ENCODE results near the gene BRK1. TPM values are rescaled to one million over a fixed set of nuclear protein-coding genes. Genes with fewer than 3 reads are reported as not detected.
A peak's percentile ranks its signal among the peaks of the same experiment; 100 is the strongest.
"Not testable (repeated sequence)": the region's sequence is repeated elsewhere in the genome, so short reads cannot be mapped to it uniquely, and the experiment has no call there.

The BRK1 gene
- total RNA-seq: 10 to 100 TPM; 59.8 to 67.7 TPM
- polyA plus RNA-seq: 100 to 1,000 TPM; 202 to 259 (median 250) TPM
- total RNA-seq: 26.1 to 71.1 (median 56.6) reads per million in 6 experiments

DNA sequence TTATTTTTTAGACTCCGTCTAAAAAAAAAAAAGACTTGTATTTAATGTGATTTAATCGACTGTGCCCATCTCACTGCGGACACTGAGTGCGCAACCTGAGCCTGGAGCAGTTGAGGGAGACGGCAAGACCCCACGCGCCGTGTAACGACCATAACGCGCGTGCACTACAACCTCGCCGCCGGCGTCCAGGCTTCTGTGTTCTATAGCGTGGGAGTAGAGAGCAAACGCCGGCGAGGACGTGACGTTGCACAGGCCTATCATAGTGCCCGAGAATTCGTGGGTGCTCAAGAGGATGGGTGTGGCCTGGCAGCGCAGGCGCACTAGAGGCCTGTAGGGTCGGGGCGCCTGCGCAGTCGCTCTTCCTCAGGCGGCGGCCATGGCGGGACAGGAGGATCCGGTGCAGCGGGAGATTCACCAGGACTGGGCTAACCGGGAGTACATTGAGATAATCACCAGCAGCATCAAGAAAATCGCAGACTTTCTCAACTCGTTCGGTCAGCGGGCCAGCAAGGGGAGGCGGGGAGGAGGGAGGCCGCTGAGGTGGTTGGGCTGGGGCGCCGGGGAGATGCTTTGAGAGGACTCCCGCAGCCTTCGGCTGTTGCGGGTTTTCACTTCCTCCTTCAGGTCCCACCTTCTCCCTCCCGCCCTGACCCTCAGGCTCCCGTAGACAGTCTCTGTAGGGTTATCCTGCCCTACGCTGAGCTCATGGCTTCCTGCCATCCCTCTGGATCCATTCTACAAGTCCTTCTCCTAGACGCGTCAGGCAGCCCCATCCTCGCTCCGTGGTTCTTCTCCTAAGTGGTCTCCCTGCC, at the start of gene BRK1:
BRK1 (plus strand) TSS at position 350 of the 812 bp plus-strand sequence; CDS start at position 377, 27 bp downstream.
- Mint-ChIP-seq H3K27ac (peak within 1 kb of the TSS; percentile 97 to 100 (median 98)), H3K36me3 (peaks cover 3 to 14% (median 5%) of the 10 kb centered on the region in 3 donors), H3K4me3 (peak within 1 kb of the TSS; percentile 97 to 100 (median 99)), H3K4me1 (peaks cover 13 to 52% (median 38%) of the 10 kb centered on the region in 4 donors), H3K27me3 (peaks cover 0 to under 1% (median 0%) of the 10 kb centered on the region in 5 donors), H3K9me3 (no peaks in the 10 kb centered on the region)
- POLR2A ChIA-PET: interaction anchor here (0.5 to 2.0 kb wide), 12 partner anchors 8 to 273 kb away, joined by 3 to 7 read pairs (median 4); partner anchors contain the start of genes TATDN2 and VHL
- DNase-seq: peak; percentile 85 to 97 (median 92)
- peak; percentile 98 for ATAC-seq

GRCh38 chr3:10070077-10070476, 45.4 kb upstream of the BRK1 start:
- POLR2A ChIA-PET, H3K4me1 Mint-ChIP-seq, DNase-seq: not testable (repeated sequence)

DNA sequence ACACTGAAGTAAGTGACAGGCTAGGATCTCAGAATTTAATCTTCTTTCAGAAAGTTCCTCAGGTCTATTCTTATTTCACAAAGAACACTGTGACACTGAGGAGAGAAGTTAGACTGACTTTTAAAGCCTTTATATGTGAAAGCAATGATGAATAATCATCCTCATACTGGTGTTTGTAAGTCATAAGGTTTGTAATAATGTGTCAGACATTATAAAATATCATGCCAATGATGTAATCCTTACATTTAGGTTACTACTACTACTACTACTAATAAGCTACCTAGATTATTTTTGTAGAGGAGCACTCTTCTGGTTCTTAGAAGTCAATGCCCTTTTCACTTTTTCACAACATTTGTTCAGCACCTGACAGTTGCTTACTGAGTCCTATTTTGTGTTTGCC, 40.8 kb upstream of the BRK1 start:
- no peaks in the 10 kb centered on the region for H3K9me3 Mint-ChIP-seq
- H3K4me1 Mint-ChIP-seq: no peaks in the 10 kb centered on the region
- peaks cover 0 to 22% (median 2%) of the 10 kb centered on the region in 3 donors for H3K36me3 Mint-ChIP-seq
- ATAC-seq: no peak
- H3K27ac Mint-ChIP-seq: no peak overlapping the region
- no peak for DNase-seq
- H3K4me3 Mint-ChIP-seq: no peak overlapping the region
- POLR2A ChIA-PET: no interaction called here
- no peaks in the 10 kb centered on the region for H3K27me3 Mint-ChIP-seq

More at GRCh38 chr3:10070077-10070476, 45.4 kb upstream of the BRK1 start:
- H3K27ac Mint-ChIP-seq, ATAC-seq, H3K4me3 Mint-ChIP-seq, H3K27me3 Mint-ChIP-seq: not testable (repeated sequence)
- H3K36me3 Mint-ChIP-seq: peaks cover 11 to 44% (median 20%) of the 10 kb centered on the region in 3 donors
- peaks cover 0 to 12% (median 0%) of the 10 kb centered on the region in 9 donors for H3K9me3 Mint-ChIP-seq

- Mint-ChIP-seq H3K27ac (peak overlapping the region in 1 of 10 donors; percentile 8), H3K4me1 (no peaks in the 10 kb centered on the region), H3K27me3 (no peaks in the 10 kb centered on the region), H3K4me3 (no peak overlapping the region), H3K9me3 (no peaks in the 10 kb centered on the region), H3K36me3 (peaks cover 0 to 45% (median 12%) of the 10 kb centered on the region in 3 donors)
- no peak for ATAC-seq
- no peak for DNase-seq
- POLR2A ChIA-PET: interaction anchor here (1.1 kb wide), 1 partner anchor 13 kb away, joined by 3 read pairs; no protein-coding TSS in a partner anchor
These were observed 33.6 kb upstream of the BRK1 start for GRCh38 chr3:10081871-10082270.

GRCh38 chr3:10085738-10086137, 29.7 kb upstream of the BRK1 start:
- Mint-ChIP-seq H3K4me3 (no peak overlapping the region), H3K27ac (no peak overlapping the region), H3K27me3 (no peaks in the 10 kb centered on the region), H3K4me1 (no peaks in the 10 kb centered on the region), H3K36me3 (peaks cover 0 to 49% (median 18%) of the 10 kb centered on the region in 3 donors), H3K9me3 (no peaks in the 10 kb centered on the region)
- POLR2A ChIA-PET: no interaction called here
- no peak for DNase-seq
- no peak for ATAC-seq

DNA sequence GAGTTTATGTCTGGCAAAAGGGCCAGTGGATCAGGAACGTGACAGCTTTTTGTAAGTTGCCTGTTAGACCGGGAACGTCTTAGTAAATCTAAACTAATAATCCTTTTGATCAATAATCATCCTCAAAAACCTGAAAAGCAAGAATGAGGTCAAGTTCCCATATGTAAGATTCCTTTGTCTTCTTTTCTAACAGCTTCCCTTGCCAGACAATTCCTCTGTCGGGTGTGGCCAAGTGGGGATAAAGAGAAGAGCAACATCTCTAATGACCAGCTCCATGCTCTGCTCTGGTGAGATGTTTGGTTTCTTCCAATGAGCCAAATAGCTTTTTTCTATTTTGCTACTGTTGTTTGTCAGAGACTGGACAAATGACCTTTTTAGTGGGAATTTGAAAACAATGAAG, 27.2 kb upstream of the BRK1 start:
- POLR2A ChIA-PET: no interaction called here
- H3K27me3 Mint-ChIP-seq: no peaks in the 10 kb centered on the region
- H3K9me3 Mint-ChIP-seq: no peaks in the 10 kb centered on the region
- DNase-seq: no peak
- no peaks in the 10 kb centered on the region for H3K4me1 Mint-ChIP-seq
- no peak overlapping the region for H3K27ac Mint-ChIP-seq
- ATAC-seq: no peak
- no peak overlapping the region for H3K4me3 Mint-ChIP-seq
- peaks cover 0 to 46% (median 24%) of the 10 kb centered on the region in 3 donors for H3K36me3 Mint-ChIP-seq

DNA sequence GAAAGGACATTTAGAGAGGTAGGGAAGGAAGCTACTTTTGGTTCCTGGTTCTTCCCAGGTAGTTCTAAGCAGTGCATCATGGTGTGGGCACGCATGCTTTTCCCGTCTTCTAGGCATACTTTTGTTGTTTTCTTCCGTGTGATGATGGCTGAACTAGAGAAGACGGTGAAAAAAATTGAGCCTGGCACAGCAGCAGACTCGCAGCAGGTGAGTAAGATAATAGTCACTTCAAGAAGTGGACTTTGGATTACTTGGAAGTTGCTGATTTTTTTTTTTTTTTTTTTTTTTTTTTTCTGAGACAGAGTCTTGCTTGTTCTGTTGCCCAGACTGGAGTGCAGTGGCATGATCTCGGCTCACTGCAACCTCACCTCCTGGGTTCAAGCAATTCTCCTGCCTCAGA, 25.3 kb upstream of the BRK1 start:
- no peaks in the 10 kb centered on the region for H3K9me3 Mint-ChIP-seq
- DNase-seq: no peak
- H3K4me3 Mint-ChIP-seq: no peak overlapping the region
- no peak overlapping the region for H3K27ac Mint-ChIP-seq
- peaks cover 0 to 40% (median 22%) of the 10 kb centered on the region in 3 donors for H3K36me3 Mint-ChIP-seq
- POLR2A ChIA-PET: interaction anchor here (0.8 kb wide), 1 partner anchor 9 kb away, joined by 3 read pairs; no protein-coding TSS in a partner anchor
- H3K27me3 Mint-ChIP-seq: no peaks in the 10 kb centered on the region
- no peak for ATAC-seq
- H3K4me1 Mint-ChIP-seq: no peaks in the 10 kb centered on the region

GRCh38 chr3:10090774-10091173, 24.7 kb upstream of the BRK1 start:
- peaks cover 0 to 40% (median 20%) of the 10 kb centered on the region in 3 donors for H3K36me3 Mint-ChIP-seq
- POLR2A ChIA-PET, H3K27me3 Mint-ChIP-seq, H3K4me1 Mint-ChIP-seq, ATAC-seq, H3K9me3 Mint-ChIP-seq, H3K4me3 Mint-ChIP-seq, DNase-seq, H3K27ac Mint-ChIP-seq: not testable (repeated sequence)

DNA sequence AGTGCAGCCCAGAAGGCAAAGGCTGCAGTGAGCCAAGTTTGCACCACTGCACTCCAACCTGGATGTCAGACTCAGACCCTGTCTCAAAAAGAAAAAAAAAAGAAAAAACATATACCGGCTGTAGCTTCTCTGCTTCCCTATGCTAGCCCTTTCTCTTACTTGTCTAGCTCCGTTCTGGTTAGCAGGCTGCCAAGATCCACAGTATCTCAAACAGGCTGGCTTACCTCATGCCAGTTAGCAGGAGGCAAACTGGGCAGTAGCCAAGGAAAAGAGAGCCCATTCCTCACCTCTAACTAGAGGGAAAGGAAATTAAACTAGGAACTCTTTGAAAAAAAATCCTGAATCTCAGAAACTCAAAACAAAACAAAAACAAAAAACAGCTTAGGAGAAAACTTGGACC, 24.1 kb upstream of the BRK1 start:
- H3K36me3 Mint-ChIP-seq: peaks cover 0 to 39% (median 21%) of the 10 kb centered on the region in 3 donors
- H3K4me3 Mint-ChIP-seq, H3K4me1 Mint-ChIP-seq, H3K27me3 Mint-ChIP-seq, ATAC-seq, H3K27ac Mint-ChIP-seq, DNase-seq, POLR2A ChIA-PET, H3K9me3 Mint-ChIP-seq: not testable (repeated sequence)

GRCh38 chr3:10093678-10094077, 21.8 kb upstream of the BRK1 start:
- Mint-ChIP-seq H3K36me3 (peaks cover 0 to 36% (median 20%) of the 10 kb centered on the region in 3 donors), H3K4me3 (no peak overlapping the region), H3K9me3 (no peaks in the 10 kb centered on the region), H3K4me1 (no peaks in the 10 kb centered on the region), H3K27me3 (no peaks in the 10 kb centered on the region), H3K27ac (no peak overlapping the region)
- POLR2A ChIA-PET: interaction anchor here (0.6 kb wide), 1 partner anchor 59 kb away, joined by 4 read pairs; no protein-coding TSS in a partner anchor
- DNase-seq: no peak
- no peak for ATAC-seq

- POLR2A ChIA-PET: interaction anchor here (0.9 kb wide), 1 partner anchor 9 kb away, joined by 3 read pairs; no protein-coding TSS in a partner anchor
- DNase-seq (no peak), ATAC-seq (no peak)
- Mint-ChIP-seq H3K27ac (no peak overlapping the region), H3K9me3 (no peaks in the 10 kb centered on the region), H3K4me3 (no peak overlapping the region), H3K27me3 (no peaks in the 10 kb centered on the region), H3K36me3 (peaks cover 0 to 17% (median 6%) of the 10 kb centered on the region in 3 donors), H3K4me1 (no peaks in the 10 kb centered on the region)
These were observed 16.4 kb upstream of the BRK1 start for GRCh38 chr3:10099041-10099440.

DNA sequence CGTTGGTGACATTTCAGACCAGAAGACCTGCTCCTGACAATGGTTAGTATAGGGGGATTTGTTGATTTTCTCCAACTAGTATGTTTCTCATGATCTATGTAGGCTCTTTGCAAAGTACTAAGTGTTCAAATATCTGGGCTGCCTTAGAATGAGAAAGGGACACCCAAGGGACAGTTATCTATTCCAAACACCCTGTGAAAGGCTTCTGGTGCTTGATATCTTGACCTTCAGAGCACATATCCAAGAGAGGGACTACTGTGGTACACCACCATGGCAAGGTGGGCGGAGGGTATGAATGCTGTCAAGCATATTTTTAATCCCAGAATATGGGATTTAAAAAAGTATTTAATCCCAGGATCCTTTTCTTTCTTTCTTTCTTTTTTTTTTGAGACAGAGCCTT, 8.6 kb upstream of the BRK1 start:
- no peak overlapping the region for H3K4me3 Mint-ChIP-seq
- ATAC-seq (no peak), DNase-seq (no peak)
- no peaks in the 10 kb centered on the region for H3K4me1 Mint-ChIP-seq
- H3K27ac Mint-ChIP-seq: no peak overlapping the region
- POLR2A ChIA-PET: interaction anchor here (0.7 kb wide), 1 partner anchor 93 kb away, joined by 3 read pairs; no protein-coding TSS in a partner anchor
- no peaks in the 10 kb centered on the region for H3K9me3 Mint-ChIP-seq
- peaks cover 0 to 3% (median 0%) of the 10 kb centered on the region in 3 donors for H3K36me3 Mint-ChIP-seq
- peaks cover 0 to 4% (median 2%) of the 10 kb centered on the region in 5 donors for H3K27me3 Mint-ChIP-seq

- Mint-ChIP-seq H3K27me3 (peaks cover 0 to 4% (median 2%) of the 10 kb centered on the region in 5 donors), H3K4me1 (no peaks in the 10 kb centered on the region), H3K4me3 (no peak within 1 kb of the TSS)
These were observed 7.4 kb upstream of the BRK1 start, which contains the start of gene FANCD2OS for GRCh38 chr3:10108091-10108490. Gene FANCD2OS (minus strand): TSS chr3:10108255. CDS start chr3:10104774, 3,481 bp downstream.

More at GRCh38 chr3:10108091-10108490, 7.4 kb upstream of the BRK1 start, which contains the start of gene FANCD2OS:
- H3K27ac Mint-ChIP-seq: no peak within 1 kb of the TSS
- POLR2A ChIA-PET: no interaction called here
- no peak for DNase-seq
- H3K36me3 Mint-ChIP-seq: no peaks in the 10 kb centered on the region
- no peak for ATAC-seq
- H3K9me3 Mint-ChIP-seq: no peaks in the 10 kb centered on the region

All from naive thymus-derived CD8-positive, alpha-beta T cell (primary cell).